K562 (cell line): Measurements from ENCODE around the gene ELOB. TPM values are rescaled to one million over a fixed set of nuclear protein-coding genes. Genes with fewer than 3 reads are reported as not detected.
A peak's percentile ranks its signal among the peaks of the same experiment; 100 is the strongest.

Source experiments
- AFF4 ChIP-seq: sonication (generic); formaldehyde crosslinking; IDR thresholded peaks from 2 replicates; pipeline ENCODE4 v1.8.0; 2023; ENCODE audit warnings: mild to moderate bottlenecking, missing genetic modification reagents
- E2F4 ChIP-seq: sonication (generic); formaldehyde crosslinking; IDR thresholded peaks from 2 replicates; pipeline ENCODE4 v1.8.0; 2022; ENCODE audit warnings: mild to moderate bottlenecking, low read depth, missing genetic modification reagents
- EZH2 ChIP-seq: IDR thresholded peaks from 2 replicates; pipeline ENCODE4 v1.6.1; 2012; ENCODE audit warnings: low read depth, mild to moderate bottlenecking, inconsistent platforms, low read length, borderline replicate concordance
- HSF4 ChIP-seq: fragments of 250-450 bp; sonication (Bioruptor Pico); IDR thresholded peaks from 2 replicates; pipeline ENCODE4 v2.1.2; 2022; ENCODE audit warnings: mild to moderate bottlenecking, moderate library complexity, borderline replicate concordance
- KDM4B ChIP-seq, 2 experiments: fragments of 450-650 bp in 1 of 2; sonication (generic) in 1 of 2; IDR thresholded peaks; 2 replicates each; pipeline ENCODE4 v1.6.1; 2016 to 2017; ENCODE audit warnings: borderline replicate concordance in 2 of 2, antibody characterized with exemption in 1 of 2, low read depth in 1 of 2, mild to moderate bottlenecking in 1 of 2
- MEF2D ChIP-seq: conservative IDR thresholded peaks from 2 replicates; pipeline ENCODE4 v1.6.1; 2016; ENCODE audit warnings: low read depth, missing genetic modification characterization, missing compliant biosample characterization
- MTA3 ChIP-seq: fragments of 450-650 bp; formaldehyde crosslinking; IDR thresholded peaks from 2 replicates; pipeline ENCODE4 v1.6.1; 2017; ENCODE audit warnings: mild to moderate bottlenecking, borderline replicate concordance
- NFIC ChIP-seq: fragments of 450-650 bp; IDR thresholded peaks from 2 replicates; pipeline ENCODE4 v1.6.1; 2017; ENCODE audit warnings: mild to moderate bottlenecking, inconsistent platforms
- SMAD1 ChIP-seq: fragments of 150-350 bp; IDR thresholded peaks from 2 replicates; pipeline ENCODE4 v1.6.1; 2014; ENCODE audit warnings: low read length, low read depth; ENCODE audit not compliant: partially characterized antibody
- TBP ChIP-seq: optimal IDR thresholded peaks from 2 replicates; pipeline ENCODE3; 2011; ENCODE audit warnings: low read depth, low read length, improper control_type of control experiment
- TEAD2 ChIP-seq: fragments of 450-650 bp; IDR thresholded peaks from 2 replicates; pipeline ENCODE4 v1.6.1; 2016; ENCODE audit warnings: missing genetic modification characterization, control low read depth, missing compliant biosample characterization
- ZNF277 ChIP-seq: fragments of 250-450 bp; sonication (Bioruptor Pico); IDR thresholded peaks from 2 replicates; pipeline ENCODE4 v1.8.0; 2022; ENCODE audit warnings: inconsistent platforms, mild to moderate bottlenecking, moderate library complexity, borderline replicate concordance
- polyA plus RNA-seq, 8 experiments: library from polyadenylated mRNA; depleted of rRNA in 4 of 8; stranded (reverse) in 5 of 8; unstranded in 3 of 8; fragments of >200 nt; fragmentation: Nextera tagmentation in 2 of 8; fragmentation: Illumina TruSeq in 1 of 8; extraction: Ambion mirVana in 2 of 8; extraction: Trizol in 1 of 8; gene quantifications; 2 replicates each; pipeline versions ENCODE4 v1.2.1 to v1.2.3, GENCODE V29; 2011 to 2014; ENCODE audit warnings: inconsistent platforms in 1 of 8, missing spikeins in 1 of 8
- total RNA-seq, 7 experiments: library from RNA; depleted of rRNA in 6 of 7; stranded (reverse); fragments of >200 nt in 6 of 7; fragmentation: Illumina TruSeq in 2 of 7; extraction: Trizol in 2 of 7; gene quantifications; 2 replicates each; pipeline versions ENCODE4 v1.2.1 to v1.2.3, GENCODE V29; 2011 to 2021; ENCODE audit warnings: low replicate concordance in 1 of 7
- TF ChIP-seq, protein P1 (sequence below), 3 experiments: fragments of 200-800 bp in 1 of 3; sonication (Bioruptor generic) in 1 of 3; sonication (generic) in 1 of 3; formaldehyde crosslinking in 1 of 3; IDR thresholded peaks; 2 replicates each; pipeline versions ENCODE4 v1.6.1 to v1.8.0; 2016 to 2022; ENCODE audit warnings: mild to moderate bottlenecking in 2 of 3, missing compliant biosample characterization in 2 of 3, missing genetic modification characterization in 2 of 3, missing genetic modification reagents in 1 of 3
- TF ChIP-seq, protein P2 (sequence below): sonication (generic); formaldehyde crosslinking; IDR thresholded peaks from 2 replicates; pipeline ENCODE4 v1.8.1; 2023; ENCODE audit warnings: missing genetic modification reagents, mild to moderate bottlenecking, borderline replicate concordance

ELOB gene
- total and polyA plus RNA-seq, 9 of the 15 experiments (the other 6 are each of a cell fraction or from before 2014, with no cell fraction given), result 63.2 to 791 (median 237) TPM

DNA sequence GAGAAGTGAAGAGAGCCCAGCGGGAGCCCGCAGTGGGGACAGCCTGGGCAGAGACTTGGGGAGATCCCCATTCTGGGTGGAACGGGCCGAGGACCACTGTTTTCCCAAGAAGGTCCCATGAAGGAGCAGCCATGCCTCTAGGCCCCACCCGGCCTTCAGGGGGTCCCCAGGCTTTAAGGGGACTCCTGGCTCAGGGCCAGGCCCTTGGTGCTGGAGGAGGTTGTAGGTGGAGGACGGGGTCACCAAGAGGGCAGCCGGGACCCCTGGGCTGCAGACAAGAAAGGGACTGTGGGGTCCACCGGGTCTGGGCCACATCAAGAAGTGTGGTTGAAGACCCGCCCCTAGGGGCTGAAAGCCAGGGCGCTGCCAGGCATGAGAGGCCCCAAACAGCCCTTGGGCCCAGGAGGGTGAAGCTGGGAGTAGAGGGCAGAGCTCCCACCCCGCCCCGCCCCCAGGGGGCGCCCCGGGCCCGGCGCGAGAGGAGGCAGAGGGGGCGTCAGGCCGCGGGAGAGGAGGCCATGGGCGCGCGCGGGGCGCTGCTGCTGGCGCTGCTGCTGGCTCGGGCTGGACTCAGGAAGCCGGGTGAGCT is 39.8 kb upstream of the ELOB start, which contains the start of gene PRSS21 (continued):
- TF ChIP-seq KDM4B (IDR thresholded peaks at IDR 0.05; ENCODE audit: borderline replicate concordance in 2 of 2, low read depth in 1 of 2) (no peak), HSF4 (no peak), EZH2 (no peak), E2F4 (CRISPR knock-in tag) (no peak), AFF4 (CRISPR knock-in tag) (no peak), ZNF277 (CRISPR knock-in tag) (no peak), TBP (no peak), MEF2D (tag) (no peak), MTA3 (peak; percentile 21; the same call in 1 of the 2 replicates), SMAD1 (no peak), NFIC (peak; percentile 91), TEAD2 (tag) (no peak)
- TF ChIP-seq, protein P1, sequence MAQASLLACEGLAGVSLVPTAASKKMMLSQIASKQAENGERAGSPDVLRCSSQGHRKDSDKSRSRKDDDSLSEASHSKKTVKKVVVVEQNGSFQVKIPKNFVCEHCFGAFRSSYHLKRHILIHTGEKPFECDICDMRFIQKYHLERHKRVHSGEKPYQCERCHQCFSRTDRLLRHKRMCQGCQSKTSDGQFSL (CRISPR knock-in tag; IDR thresholded peaks at IDR 0.05), result 0 out of 2 replicates have a peak, but pooled peaks have one; percentile 31
- TF ChIP-seq, protein P1 (tag; IDR thresholded peaks at IDR 0.05), result no peak
- TF ChIP-seq, protein P2, sequence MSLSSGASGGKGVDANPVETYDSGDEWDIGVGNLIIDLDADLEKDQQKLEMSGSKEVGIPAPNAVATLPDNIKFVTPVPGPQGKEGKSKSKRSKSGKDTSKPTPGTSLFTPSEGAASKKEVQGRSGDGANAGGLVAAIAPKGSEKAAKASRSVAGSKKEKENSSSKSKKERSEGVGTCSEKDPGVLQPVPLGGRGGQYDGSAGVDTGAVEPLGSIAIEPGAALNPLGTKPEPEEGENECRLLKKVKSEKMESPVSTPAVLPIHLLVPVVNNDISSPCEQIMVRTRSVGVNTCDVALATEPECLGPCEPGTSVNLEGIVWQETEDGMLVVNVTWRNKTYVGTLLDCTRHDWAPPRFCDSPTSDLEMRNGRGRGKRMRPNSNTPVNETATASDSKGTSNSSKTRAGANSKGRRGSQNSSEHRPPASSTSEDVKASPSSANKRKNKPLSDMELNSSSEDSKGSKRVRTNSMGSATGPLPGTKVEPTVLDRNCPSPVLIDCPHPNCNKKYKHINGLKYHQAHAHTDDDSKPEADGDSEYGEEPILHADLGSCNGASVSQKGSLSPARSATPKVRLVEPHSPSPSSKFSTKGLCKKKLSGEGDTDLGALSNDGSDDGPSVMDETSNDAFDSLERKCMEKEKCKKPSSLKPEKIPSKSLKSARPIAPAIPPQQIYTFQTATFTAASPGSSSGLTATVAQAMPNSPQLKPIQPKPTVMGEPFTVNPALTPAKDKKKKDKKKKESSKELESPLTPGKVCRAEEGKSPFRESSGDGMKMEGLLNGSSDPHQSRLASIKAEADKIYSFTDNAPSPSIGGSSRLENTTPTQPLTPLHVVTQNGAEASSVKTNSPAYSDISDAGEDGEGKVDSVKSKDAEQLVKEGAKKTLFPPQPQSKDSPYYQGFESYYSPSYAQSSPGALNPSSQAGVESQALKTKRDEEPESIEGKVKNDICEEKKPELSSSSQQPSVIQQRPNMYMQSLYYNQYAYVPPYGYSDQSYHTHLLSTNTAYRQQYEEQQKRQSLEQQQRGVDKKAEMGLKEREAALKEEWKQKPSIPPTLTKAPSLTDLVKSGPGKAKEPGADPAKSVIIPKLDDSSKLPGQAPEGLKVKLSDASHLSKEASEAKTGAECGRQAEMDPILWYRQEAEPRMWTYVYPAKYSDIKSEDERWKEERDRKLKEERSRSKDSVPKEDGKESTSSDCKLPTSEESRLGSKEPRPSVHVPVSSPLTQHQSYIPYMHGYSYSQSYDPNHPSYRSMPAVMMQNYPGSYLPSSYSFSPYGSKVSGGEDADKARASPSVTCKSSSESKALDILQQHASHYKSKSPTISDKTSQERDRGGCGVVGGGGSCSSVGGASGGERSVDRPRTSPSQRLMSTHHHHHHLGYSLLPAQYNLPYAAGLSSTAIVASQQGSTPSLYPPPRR (CRISPR knock-in tag), result no peak
